ENCODE data around the gene MSLN. TPM values are rescaled to one million over a fixed set of nuclear protein-coding genes. Genes with fewer than 3 reads are reported as not detected.
A peak's percentile ranks its signal among the peaks of the same experiment; 100 is the strongest.

The MSLN gene
- total and polyA plus RNA-seq, 9 of the 15 experiments (the other 6 are each of a cell fraction or from before 2014, with no cell fraction given) = not detected

GRCh38 chr16:730666-731509, 29.6 kb upstream of the MSLN start (continued):
- TF ChIP-seq AFF1 (IDR thresholded peaks at IDR 0.05; ENCODE audit: low read depth in 1 of 2, partially characterized antibody in 2 of 2) (no peak), KLF1 (tag; IDR thresholded peaks at IDR 0.05) (no peak), IRF1 (CRISPR knock-in tag; IDR thresholded peaks at IDR 0.05; ENCODE audit: borderline replicate concordance) (no peak), POLR2A (conservative IDR thresholded peaks at IDR 0.05) (peak; percentile 3; the same call in 1 of the 2 replicates), HNRNPUL1 (IDR thresholded peaks at IDR 0.05; ENCODE audit: low read length) (no peak), U2AF2 (optimal IDR thresholded peaks at IDR 0.05; ENCODE audit: low read depth, low read length) (no peak), MAFG (tag; conservative IDR thresholded peaks at IDR 0.05) (no peak), HMG20A (CRISPR knock-in tag; conservative IDR thresholded peaks at IDR 0.05) (no peak), RBFOX2 (IDR thresholded peaks at IDR 0.05; ENCODE audit: low read depth, low read length) (peak; percentile 38; the same call in 1 of the 2 replicates), E2F1 (CRISPR knock-in tag; IDR thresholded peaks at IDR 0.05) (no peak), REST (IDR thresholded peaks at IDR 0.05; ENCODE audit: borderline replicate concordance) (no peak), REST (CRISPR knock-in tag; IDR thresholded peaks at IDR 0.05; ENCODE audit: low read depth) (no peak), BDP1 (IDR thresholded peaks at IDR 0.05; ENCODE audit: insufficient read depth, insufficient read length) (no peak)
